H1 (cell line): ENCODE measurements around the gene MROH7. TPM values are rescaled to one million over a fixed set of nuclear protein-coding genes. Genes with fewer than 3 reads are reported as not detected.

Experiments used
- PHF8 ChIP-seq: fragments of 200-600 bp; sonication (generic); conservative IDR thresholded peaks from 2 replicates; pipeline ENCODE4 v1.7.1; 2012; ENCODE audit warnings: low read depth, mild to moderate bottlenecking, inconsistent platforms, low read length, moderate library complexity
- SP1 ChIP-seq: IDR thresholded peaks from 2 replicates; pipeline ENCODE4 v1.6.1; 2011; ENCODE audit warnings: low read depth, low read length
- polyA plus RNA-seq, 7 experiments: library from polyadenylated mRNA; depleted of rRNA in 3 of 7; stranded (reverse) in 5 of 7; unstranded in 2 of 7; fragments of >200 nt in 5 of 7; fragments of 200-250 nt in 2 of 7; gene quantifications; 1 replicate in 5 of 7; 2 replicates in 1 of 7; 4 replicates in 1 of 7; pipeline versions ENCODE4 v1.2.1 to v1.2.3, GENCODE V29; 2011 to 2013; ENCODE audit warnings: missing spikeins in 2 of 7, mixed read lengths in 2 of 7
- total RNA-seq: library from RNA; stranded (reverse); fragmentation: NEBNext Ultra II Directional; extraction: Animal tissue kit (Norgen Biotek cat#: 25700); gene quantifications from 2 replicates; pipeline ENCODE4 v1.2.1, GENCODE V29; 2021

Gene MROH7
- total and polyA plus RNA-seq, 2 of the 8 experiments (the other 6 are each of a cell fraction or from before 2014, with no cell fraction given): 0.07 to 0.20 TPM

DNA sequence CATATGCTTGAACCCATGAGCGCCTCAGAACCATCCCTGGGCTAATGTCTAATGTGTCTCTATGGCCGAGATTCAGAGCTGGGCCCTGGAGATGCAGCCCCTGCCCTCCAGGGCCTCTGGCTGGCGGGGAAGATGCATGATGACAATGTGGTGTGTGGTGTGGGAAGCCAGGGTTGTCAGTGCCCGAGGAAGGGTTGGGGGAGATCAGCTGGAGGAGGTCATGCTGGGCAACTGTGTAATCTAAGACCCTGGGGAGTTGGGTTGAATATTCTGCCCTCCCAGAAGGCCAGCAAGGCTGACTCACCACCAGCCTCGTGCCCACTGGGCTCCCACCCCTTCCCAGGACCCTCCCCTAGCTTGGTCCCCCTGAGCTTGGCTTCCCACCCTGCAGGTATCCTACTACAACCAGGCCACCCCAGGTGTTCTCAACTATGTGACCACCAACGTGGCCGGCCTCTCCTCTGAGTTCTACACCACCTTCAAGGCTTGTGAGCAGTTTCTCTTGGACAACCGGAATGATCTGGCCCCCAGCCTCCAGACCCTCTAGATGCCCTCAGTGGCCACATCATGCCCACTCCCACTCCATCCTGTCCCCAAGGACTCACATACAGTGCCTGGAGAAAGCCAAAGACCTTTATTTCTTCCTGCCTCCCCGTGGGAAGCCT, 32.9 kb upstream of the MROH7 start (continued):
- TF ChIP-seq PHF8 (no peak), SP1 (no peak)
